Measurements from ENCODE around the gene RGL2. TPM values are rescaled to one million over a fixed set of nuclear protein-coding genes. Genes with fewer than 3 reads are reported as not detected.
A peak's percentile ranks its signal among the peaks of the same experiment; 100 is the strongest.

RGL2 gene
- total and polyA plus RNA-seq, 2 donors (not counting 1 experiment from before 2014, with no cell fraction given): 98.5 to 133 TPM

GRCh38 chr6:33273129-33273923 lies 25.4 kb downstream of the RGL2 start:
- H3K27me3 Mint-ChIP-seq: no peaks in the 10 kb centered on the region
- Histone ChIP-seq H3K36me3 (replicated peaks in 1 of 2; ENCODE audit: control extremely low read depth in 1 of 2, control insufficient read depth in 1 of 2, extremely low read depth in 1 of 2, insufficient read depth in 2 of 2, low read length in 1 of 2) (peaks cover 8 to 44% of the 10 kb centered on the region in 2 experiments), H2AFZ (ENCODE audit: insufficient read depth, low read depth, low read length, poor library complexity, severe bottlenecking) (no peak overlapping the region), H3K27me3 (replicated peaks in 1 of 4; ENCODE audit: control extremely low read depth in 1 of 4, control insufficient read depth in 3 of 4, insufficient read depth in 4 of 4, low read length in 3 of 4) (no peaks in the 10 kb centered on the region), H3K9me3 (ENCODE audit: control extremely low read depth in 1 of 3, control insufficient read depth in 2 of 3, insufficient read depth in 1 of 3, low read length in 2 of 3) (no peaks in the 10 kb centered on the region), H3K79me2 (ENCODE audit: control insufficient read depth, insufficient read depth, low read length) (peaks cover 64% of the 10 kb centered on the region), H3K27ac (ENCODE audit: low read length in 2 of 2) (peak overlapping the region; percentile 89 to 94), H3K4me3 (ENCODE audit: control extremely low read depth in 1 of 5, extremely low read depth in 1 of 5, insufficient read depth in 1 of 5, low read depth in 2 of 5, low read length in 4 of 5) (peak overlapping the region in 2 of 5 experiments; percentile 86 to 95), H4K20me1 (ENCODE audit: control insufficient read depth, insufficient read depth, low read length, poor library complexity, severe bottlenecking) (peaks cover 22% of the 10 kb centered on the region), H3K4me2 (replicated peaks; ENCODE audit: low read depth, low read length, poor library complexity, severe bottlenecking) (peak overlapping the region; percentile 90), H3K9ac (ENCODE audit: low read length) (peak overlapping the region; percentile 93), H3K4me1 (ENCODE audit: control insufficient read depth in 2 of 2, insufficient read depth in 2 of 2, low read length in 2 of 2) (peaks cover 55 to 66% of the 10 kb centered on the region in 2 donors)
- intact Hi-C loops (cut with micrococcal nuclease): loop anchor here (5.0 kb wide), 1 partner anchor 309 kb away; the partner anchor contains the start of gene BAK1
- H3K27ac Mint-ChIP-seq: peak overlapping the region; percentile 99
- peak overlapping the region; percentile 94 for H3K4me3 Mint-ChIP-seq
- ChIA-PET POLR2A (interaction anchor here (1.5 kb wide), 1 partner anchor 11 kb away, joined by 5 read pairs; no protein-coding TSS in a partner anchor), CTCF (interaction anchor here (1.6 kb wide), 1 partner anchor 72 kb away, joined by 6 read pairs; no protein-coding TSS in a partner anchor)
- no peak for DNase-seq
- peaks cover 74% of the 10 kb centered on the region for H3K4me1 Mint-ChIP-seq
- WGBS (ENCODE audit: insufficient coverage): 48% methylated on average over 3 of the region's 11 CpGs
- no peak for ATAC-seq (ENCODE audit: low read depth)
- TF ChIP-seq EZH2 (IDR thresholded peaks at IDR 0.05; ENCODE audit: borderline replicate concordance, insufficient read depth, low read depth, low read length, poor library complexity, severe bottlenecking): no peak
- TF ChIP-seq, protein P1, sequence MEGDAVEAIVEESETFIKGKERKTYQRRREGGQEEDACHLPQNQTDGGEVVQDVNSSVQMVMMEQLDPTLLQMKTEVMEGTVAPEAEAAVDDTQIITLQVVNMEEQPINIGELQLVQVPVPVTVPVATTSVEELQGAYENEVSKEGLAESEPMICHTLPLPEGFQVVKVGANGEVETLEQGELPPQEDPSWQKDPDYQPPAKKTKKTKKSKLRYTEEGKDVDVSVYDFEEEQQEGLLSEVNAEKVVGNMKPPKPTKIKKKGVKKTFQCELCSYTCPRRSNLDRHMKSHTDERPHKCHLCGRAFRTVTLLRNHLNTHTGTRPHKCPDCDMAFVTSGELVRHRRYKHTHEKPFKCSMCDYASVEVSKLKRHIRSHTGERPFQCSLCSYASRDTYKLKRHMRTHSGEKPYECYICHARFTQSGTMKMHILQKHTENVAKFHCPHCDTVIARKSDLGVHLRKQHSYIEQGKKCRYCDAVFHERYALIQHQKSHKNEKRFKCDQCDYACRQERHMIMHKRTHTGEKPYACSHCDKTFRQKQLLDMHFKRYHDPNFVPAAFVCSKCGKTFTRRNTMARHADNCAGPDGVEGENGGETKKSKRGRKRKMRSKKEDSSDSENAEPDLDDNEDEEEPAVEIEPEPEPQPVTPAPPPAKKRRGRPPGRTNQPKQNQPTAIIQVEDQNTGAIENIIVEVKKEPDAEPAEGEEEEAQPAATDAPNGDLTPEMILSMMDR (IDR thresholded peaks at IDR 0.05): no peak
- H3K9me3 Mint-ChIP-seq (ENCODE audit: insufficient read depth): no peaks in the 10 kb centered on the region

Data from B cell (primary cell).